Activated T-helper 9 cell treated with anti-CD3 and anti-CD28 coated beads, Interleukin-2, amount 50 U/mL, for 16 hours (primary cell): ENCODE measurements around the gene HMOX2.
A peak's percentile ranks its signal among the peaks of the same experiment; 100 is the strongest.

ENCODE experiments used
- DNase-seq: peaks from one replicate; pipeline ENCODE4 v3.0.0-alpha.2; 2020; ENCODE audit warnings: low read depth

HMOX2 gene

GRCh38 chr16:4524571-4524970, 48.4 kb downstream of the HMOX2 start:
- no peak for DNase-seq

- DNase-seq: no peak
Measured at GRCh38 chr16:4525069-4525468, 48.9 kb downstream of the HMOX2 start.

- no peak for DNase-seq
Measured at GRCh38 chr16:4525634-4526277, 49.6 kb downstream of the HMOX2 start.

GRCh38 chr16:4529085-4530060, 53.2 kb downstream of the HMOX2 start:
- no peak for DNase-seq

- DNase-seq: no peak
Measured at GRCh38 chr16:4531811-4532210, 55.6 kb downstream of the HMOX2 start.

- no peak for DNase-seq
Measured at GRCh38 chr16:4532238-4532637, 56.0 kb downstream of the HMOX2 start.

GRCh38 chr16:4533490-4533889, 57.3 kb downstream of the HMOX2 start:
- DNase-seq: no peak

- no peak for DNase-seq
Measured at GRCh38 chr16:4534151-4534790, 58.1 kb downstream of the HMOX2 start.

GRCh38 chr16:4535627-4536108, 59.5 kb downstream of the HMOX2 start:
- DNase-seq: no peak

- DNase-seq: no peak
Measured at GRCh38 chr16:4536391-4537106, 60.4 kb downstream of the HMOX2 start.

- no peak for DNase-seq
Measured at GRCh38 chr16:4537376-4538343, 61.5 kb downstream of the HMOX2 start.

- DNase-seq: peak; percentile 93
Measured at GRCh38 chr16:4538350-4539235, 62.4 kb downstream of the HMOX2 start, which contains the start of gene CDIP1. Gene CDIP1 (minus strand): TSS chr16:4538773. CDS start chr16:4514130, 24,643 bp downstream.

GRCh38 chr16:4539716-4540284, 63.6 kb downstream of the HMOX2 start:
- DNase-seq: no peak

- DNase-seq: no peak
Measured at GRCh38 chr16:4544473-4544872, 68.3 kb downstream of the HMOX2 start.

GRCh38 chr16:4548124-4548523, 71.9 kb downstream of the HMOX2 start:
- no peak for DNase-seq

GRCh38 chr16:4550591-4550990, 74.4 kb downstream of the HMOX2 start:
- DNase-seq: no peak

- DNase-seq: no peak
Measured at GRCh38 chr16:4552541-4552940, 76.3 kb downstream of the HMOX2 start.

GRCh38 chr16:4556112-4556511, 79.9 kb downstream of the HMOX2 start, which contains the start of gene C16orf96:
Gene C16orf96 (plus strand): TSS chr16:4556340. CDS start chr16:4556490, 150 bp downstream.
- no peak for DNase-seq

- no peak for DNase-seq
Measured at GRCh38 chr16:4556580-4556979, 80.4 kb downstream of the HMOX2 start.
